Fibroblast of lung (primary cell): ENCODE results near the gene LRGUK. TPM values are rescaled to one million over a fixed set of nuclear protein-coding genes. Genes with fewer than 3 reads are reported as not detected.

ENCODE experiments used
- DNase-seq, 2 donors: peaks; one replicate each; pipeline versions ENCODE4 v3.0.0 to v3.0.0-alpha.2; 2010; ENCODE audit warnings: low read depth in 2 of 2
- H2AFZ ChIP-seq: 2 replicates; pipeline ENCODE4 v1.5.1; 2012; ENCODE audit warnings: low read length, control low read depth, inconsistent platforms
- H3K27ac ChIP-seq: 2 replicates; pipeline ENCODE4 v1.5.1; 2011; ENCODE audit warnings: low read length, control low read depth; ENCODE audit not compliant: insufficient read depth
- H3K27me3 ChIP-seq: 2 replicates; pipeline ENCODE4 v1.5.1; 2011; ENCODE audit warnings: mild to moderate bottlenecking, low read length; ENCODE audit not compliant: control insufficient read depth, insufficient read depth
- H3K36me3 ChIP-seq: 2 replicates; pipeline ENCODE4 v1.5.1; 2011; ENCODE audit warnings: low read length; ENCODE audit not compliant: control insufficient read depth, insufficient read depth
- H3K4me1 ChIP-seq: 2 replicates; pipeline ENCODE4 v1.5.1; 2011; ENCODE audit warnings: low read length; ENCODE audit not compliant: control insufficient read depth, insufficient read depth; ENCODE audit errors: extremely low read depth
- H3K4me2 ChIP-seq: 2 replicates; pipeline ENCODE4 v1.5.1; 2011; ENCODE audit warnings: low read length, control low read depth; ENCODE audit not compliant: insufficient read depth; ENCODE audit errors: extremely low read depth
- H3K4me3 ChIP-seq, 4 experiments: fragments of 200-600 bp in 1 of 4; sonication (generic) in 1 of 4; replicated peaks in 1 of 4; 2 replicates each; pipeline ENCODE4 v1.5.1; 2011 to 2016; ENCODE audit warnings: low read length in 4 of 4, low read depth in 3 of 4, mild to moderate bottlenecking in 3 of 4, control low read depth in 2 of 4, inconsistent platforms in 1 of 4, mixed read lengths in 1 of 4; ENCODE audit not compliant: insufficient read depth in 1 of 4; ENCODE audit errors: control extremely low read depth in 1 of 4
- H3K79me2 ChIP-seq: 2 replicates; pipeline ENCODE4 v1.5.1; 2012; ENCODE audit warnings: mild to moderate bottlenecking, low read length, inconsistent platforms; ENCODE audit not compliant: control insufficient read depth, insufficient read depth
- H3K9ac ChIP-seq: 2 replicates; pipeline ENCODE4 v1.5.1; 2011; ENCODE audit warnings: mild to moderate bottlenecking, low read length, control low read depth; ENCODE audit not compliant: insufficient read depth
- H3K9me3 ChIP-seq: 2 replicates; pipeline ENCODE4 v1.5.1; 2012; ENCODE audit warnings: low read depth, low read length; ENCODE audit not compliant: control insufficient read depth, insufficient read depth
- H4K20me1 ChIP-seq: 2 replicates; pipeline ENCODE4 v1.5.1; 2011; ENCODE audit warnings: low read length; ENCODE audit not compliant: control insufficient read depth, insufficient read depth; ENCODE audit errors: extremely low read depth
- EZH2 ChIP-seq: IDR thresholded peaks from 2 replicates; pipeline ENCODE4 v1.5.1; 2012; ENCODE audit warnings: low read length, control low read depth, mild to moderate bottlenecking; ENCODE audit errors: missing control alignments
- polyA plus RNA-seq, 2 donors: library from polyadenylated mRNA; depleted of rRNA in 1 of 2; stranded (reverse) in 1 of 2; unstranded in 1 of 2; fragments of >200 nt; gene quantifications; 2 replicates each; pipeline ENCODE4 v1.2.1, GENCODE V29; 2011 to 2012; ENCODE audit warnings: missing spikeins in 1 of 2
- total RNA-seq: library from RNA; depleted of rRNA; stranded (reverse); fragments of >200 nt; gene quantifications from 2 replicates; pipeline ENCODE4 v1.2.1, GENCODE V29; 2014
- TF ChIP-seq, protein P1 (sequence below), 2 donors: IDR thresholded peaks in 1 of 2; conservative IDR thresholded peaks in 1 of 2; 1 replicate in 1 of 2; 2 replicates in 1 of 2; pipeline ENCODE4 v1.5.1; 2011 to 2012; ENCODE audit warnings: low read length in 2 of 2, control low read depth in 1 of 2, inconsistent platforms in 1 of 2, low read depth in 1 of 2, mild to moderate bottlenecking in 1 of 2

The LRGUK gene
- total and polyA plus RNA-seq, 2 donors (not counting 1 experiment from before 2014, with no cell fraction given) = 0.08 to 0.17 TPM

GRCh38 chr7:134104166-134104565, 23.0 kb upstream of the LRGUK start:
- no peak overlapping the region for H3K9ac ChIP-seq
- DNase-seq = no peak
- H3K4me2 ChIP-seq = no peak overlapping the region
- H3K4me1 ChIP-seq = no peaks in the 10 kb centered on the region
- H2AFZ ChIP-seq = no peak overlapping the region
- H4K20me1 ChIP-seq = no peaks in the 10 kb centered on the region
- no peaks in the 10 kb centered on the region for H3K36me3 ChIP-seq
- TF ChIP-seq EZH2 = no peak
- TF ChIP-seq, protein P1, sequence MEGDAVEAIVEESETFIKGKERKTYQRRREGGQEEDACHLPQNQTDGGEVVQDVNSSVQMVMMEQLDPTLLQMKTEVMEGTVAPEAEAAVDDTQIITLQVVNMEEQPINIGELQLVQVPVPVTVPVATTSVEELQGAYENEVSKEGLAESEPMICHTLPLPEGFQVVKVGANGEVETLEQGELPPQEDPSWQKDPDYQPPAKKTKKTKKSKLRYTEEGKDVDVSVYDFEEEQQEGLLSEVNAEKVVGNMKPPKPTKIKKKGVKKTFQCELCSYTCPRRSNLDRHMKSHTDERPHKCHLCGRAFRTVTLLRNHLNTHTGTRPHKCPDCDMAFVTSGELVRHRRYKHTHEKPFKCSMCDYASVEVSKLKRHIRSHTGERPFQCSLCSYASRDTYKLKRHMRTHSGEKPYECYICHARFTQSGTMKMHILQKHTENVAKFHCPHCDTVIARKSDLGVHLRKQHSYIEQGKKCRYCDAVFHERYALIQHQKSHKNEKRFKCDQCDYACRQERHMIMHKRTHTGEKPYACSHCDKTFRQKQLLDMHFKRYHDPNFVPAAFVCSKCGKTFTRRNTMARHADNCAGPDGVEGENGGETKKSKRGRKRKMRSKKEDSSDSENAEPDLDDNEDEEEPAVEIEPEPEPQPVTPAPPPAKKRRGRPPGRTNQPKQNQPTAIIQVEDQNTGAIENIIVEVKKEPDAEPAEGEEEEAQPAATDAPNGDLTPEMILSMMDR (conservative IDR thresholded peaks at IDR 0.05 in 1 of 2, IDR thresholded peaks at IDR 0.05 in 1 of 2; ENCODE audit: low read depth in 1 of 2, low read length in 2 of 2) = no peak
- no peaks in the 10 kb centered on the region for H3K27me3 ChIP-seq
- H3K27ac ChIP-seq = no peak overlapping the region
- no peaks in the 10 kb centered on the region for H3K79me2 ChIP-seq
- no peak overlapping the region for H3K4me3 ChIP-seq
- H3K9me3 ChIP-seq = no peaks in the 10 kb centered on the region

DNA sequence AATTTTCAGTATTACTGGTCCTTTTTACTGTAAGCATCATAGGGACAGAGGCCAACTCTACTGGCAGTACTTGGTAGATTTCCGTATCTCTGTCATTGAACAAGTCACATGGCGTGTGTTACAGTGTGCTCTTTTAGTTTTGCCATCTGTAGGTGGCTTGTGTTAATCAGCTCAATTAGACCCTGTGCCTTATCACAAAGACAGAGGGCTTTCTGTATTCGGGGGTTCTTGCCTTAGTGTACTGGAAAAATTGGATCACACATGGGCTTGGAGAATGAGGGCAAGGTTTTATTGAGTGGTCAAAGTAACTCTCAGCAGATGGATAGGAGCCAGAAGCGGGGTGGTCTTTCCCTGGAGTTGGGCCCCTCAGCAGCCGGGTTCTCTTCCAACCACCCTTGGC, 21.3 kb upstream of the LRGUK start:
- no peak for DNase-seq
- Histone ChIP-seq H2AFZ (no peak overlapping the region), H3K9me3 (no peaks in the 10 kb centered on the region), H3K4me1 (no peaks in the 10 kb centered on the region), H3K4me3 (no peak overlapping the region), H3K27me3 (no peaks in the 10 kb centered on the region), H3K36me3 (no peaks in the 10 kb centered on the region), H3K4me2 (no peak overlapping the region), H3K27ac (no peak overlapping the region), H3K9ac (no peak overlapping the region), H4K20me1 (no peaks in the 10 kb centered on the region), H3K79me2 (no peaks in the 10 kb centered on the region)
- TF ChIP-seq, protein P1 (conservative IDR thresholded peaks at IDR 0.05 in 1 of 2, IDR thresholded peaks at IDR 0.05 in 1 of 2; ENCODE audit: low read depth in 1 of 2, low read length in 2 of 2) = no peak
- no peak for TF ChIP-seq EZH2

DNA sequence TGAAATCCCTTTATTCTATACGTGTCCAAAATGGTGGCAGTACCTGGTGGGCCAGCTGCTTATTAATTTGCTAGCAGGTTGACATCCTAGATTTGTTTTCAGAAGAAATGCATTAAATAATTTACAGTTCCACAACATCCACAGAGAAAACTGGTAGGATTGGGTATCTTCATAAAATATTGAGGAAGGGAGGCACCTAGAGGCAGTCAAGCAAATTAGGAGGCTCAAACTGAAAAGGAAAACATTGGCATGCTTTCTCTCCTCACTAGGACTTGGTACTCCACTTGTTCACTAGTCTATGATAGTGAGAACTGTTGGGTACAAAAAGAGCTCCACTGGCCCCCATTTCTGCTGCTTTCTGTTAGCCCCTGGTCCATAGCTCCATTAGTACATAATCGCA, 18.3 kb upstream of the LRGUK start:
- Histone ChIP-seq H2AFZ (no peak overlapping the region), H3K4me3 (no peak overlapping the region), H3K79me2 (no peaks in the 10 kb centered on the region), H3K4me2 (no peak overlapping the region), H3K9ac (no peak overlapping the region), H3K36me3 (no peaks in the 10 kb centered on the region), H3K27ac (no peak overlapping the region), H3K4me1 (no peaks in the 10 kb centered on the region), H4K20me1 (no peaks in the 10 kb centered on the region), H3K27me3 (no peaks in the 10 kb centered on the region), H3K9me3 (no peaks in the 10 kb centered on the region)
- TF ChIP-seq EZH2 = no peak
- TF ChIP-seq, protein P1 (conservative IDR thresholded peaks at IDR 0.05 in 1 of 2, IDR thresholded peaks at IDR 0.05 in 1 of 2; ENCODE audit: low read depth in 1 of 2, low read length in 2 of 2) = no peak
- DNase-seq = no peak
